Pancreas (tissue), 10 donors: Measurements from ENCODE around the gene SPINK5. TPM values are rescaled to one million over a fixed set of nuclear protein-coding genes. Genes with fewer than 3 reads are reported as not detected.

Source experiments
- ATAC-seq, 4 donors: fragments of 200-7000 bp; cut with Tn5 transposase; one replicate each; pipeline versions ENCODE4 v1.8.0 to v1.9.1; 2020; ENCODE audit warnings: mild to moderate bottlenecking in 4 of 4, moderate library complexity in 4 of 4
- DNase-seq, 6 donors: peaks; one replicate each; pipeline ENCODE4 v3.0.0-alpha.2; 2020
- FAIRE-seq: peaks from 2 replicates; lab custom pipeline; 2012; peaks lifted over from hg19 to GRCh38; lab: Jason Lieb, UNC
- H3K27ac ChIP-seq, 4 donors: fragments of 200-600 bp; sonication (generic); 1 replicate in 3 of 4; 2 replicates in 1 of 4; pipeline versions ENCODE4 v1.5.0 to v1.8.0; 2020
- H3K27me3 ChIP-seq, 4 donors: fragments of 200-600 bp; one replicate each; pipeline ENCODE4 v1.8.0; 2021
- H3K36me3 ChIP-seq, 3 donors: fragments of 200-600 bp; sonication (generic) in 1 of 3; one replicate each; pipeline versions ENCODE4 v1.5.0 to v1.8.0; 2020 to 2021
- H3K4me1 ChIP-seq, 3 donors: fragments of 200-600 bp; one replicate each; pipeline ENCODE4 v1.8.0; 2021
- H3K4me3 ChIP-seq, 4 donors: fragments of 200-600 bp; sonication (generic) in 2 of 4; one replicate each; pipeline versions ENCODE4 v1.5.0 to v1.8.0; 2020 to 2021
- H3K9me3 ChIP-seq, 4 donors: fragments of 200-600 bp; one replicate each; pipeline ENCODE4 v1.8.0; 2021
- CTCF ChIP-seq, 4 donors: fragments of 200-600 bp; sonication (generic) in 3 of 4; IDR thresholded peaks; one replicate each; pipeline versions ENCODE4 v1.5.0 to v1.8.0; 2021; ENCODE audit warnings: antibody characterized with exemption in 4 of 4
- WGBS, 2 donors: extraction: QIAGEN DNeasy Blood & Tissue Kit; methylation state at CpG; one replicate each; pipeline ENCODE4 v1.1.7; 2013; 5-methylcytosine and 5-hydroxymethylcytosine counted together
- intact Hi-C, 3 donors: fragments of 100-400 bp; cut with DNase I; formaldehyde crosslinking; loops; one replicate each; pipeline versions ENCODE4 v1.11.1 to v1.14.2; 2022
- polyA plus RNA-seq, 2 donors: library from polyadenylated mRNA; stranded (reverse); fragments of 200-250 nt; gene quantifications; one replicate each; pipeline ENCODE4 v1.2.3, GENCODE V29; 2013
- total RNA-seq, 6 donors: library from RNA; stranded (reverse); fragmentation: NEBNext Ultra II Directional in 4 of 6; extraction: Animal tissue kit (Norgen Biotek cat#: 25700) in 4 of 6; gene quantifications; one replicate each; pipeline versions ENCODE4 v1.2.1 to v1.2.4, GENCODE V29; 2021 to 2023
- donor health status: healthy with polysubstance abuse.
- donor health status: DM: no; HTN: no; CAD: no; lungs with moderate emphysema.
- donor health status: DM: no; HTN: no; CAD: no.
- donor health status: control.
- donor health status: control.
- donor health status: Bipolar disorder and iron deficiency.
- donor health status: DM: yes; HTN: yes; CAD: no.
- donor health status: DM: no; HTN: no; CAD: no.
- donor health status: DM: no; HTN: no; CAD: no.
- donor health status: DM: yes; HTN: yes; CAD: no.

Gene SPINK5
- total and polyA plus RNA-seq, 8 donors: 0.17 to 0.31 (median 0.23) TPM; not detected in 2

DNA sequence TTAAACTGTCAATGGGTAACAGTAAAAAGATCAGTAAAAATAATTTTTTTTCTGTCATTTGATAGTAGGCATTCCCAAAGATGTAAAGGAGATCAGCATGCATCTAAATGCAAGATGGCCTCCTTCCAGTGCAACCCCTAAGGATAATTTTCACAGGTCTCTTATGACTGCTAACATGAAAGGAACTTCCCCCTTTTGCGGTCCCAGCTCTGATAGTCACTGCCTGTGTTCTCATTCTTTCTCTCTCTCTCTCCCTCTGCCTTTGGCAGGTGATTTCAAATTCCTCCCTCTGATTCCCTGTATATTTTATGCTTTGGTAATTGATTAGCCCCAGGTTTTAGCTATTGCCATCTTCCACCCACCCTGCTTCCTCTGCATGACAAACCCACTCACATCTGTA, 113.4 kb downstream of the SPINK5 start:
- H3K4me3 ChIP-seq: no peak overlapping the region
- H3K27ac ChIP-seq: no peak overlapping the region
- no peaks in the 10 kb centered on the region for H3K4me1 ChIP-seq
- intact Hi-C loops: loop anchor here in 1 of 3 donors (10.0 kb wide), 1 partner anchor 558 kb away; no protein-coding TSS in a partner anchor
- FAIRE-seq (no peak), ATAC-seq (no peak), DNase-seq (no peak)
- TF ChIP-seq CTCF (IDR thresholded peaks at IDR 0.05): no peak
- no peaks in the 10 kb centered on the region for H3K27me3 ChIP-seq
- H3K36me3 ChIP-seq: no peaks in the 10 kb centered on the region
- H3K9me3 ChIP-seq: no peaks in the 10 kb centered on the region
- 75 to 83% methylated on average over 1 of the region's 1 CpG for WGBS, 2 donors

GRCh38 chr5:148179234-148179824, 115.5 kb downstream of the SPINK5 start:
- Histone ChIP-seq H3K27me3 (no peaks in the 10 kb centered on the region), H3K36me3 (no peaks in the 10 kb centered on the region), H3K27ac (no peak overlapping the region), H3K4me1 (no peaks in the 10 kb centered on the region), H3K9me3 (no peaks in the 10 kb centered on the region), H3K4me3 (no peak overlapping the region)
- 31 to 33% methylated on average over 3 of the region's 3 CpGs for WGBS, 2 donors
- peak; percentile 17 to 55 (median 46) for TF ChIP-seq CTCF (IDR thresholded peaks at IDR 0.05)
- FAIRE-seq (peak; percentile 96), ATAC-seq (peak in 3 of 4 donors; percentile 81 to 87 (median 82)), DNase-seq (no peak)
- intact Hi-C loops: loop anchor here in 1 of 3 donors (10.0 kb wide), 1 partner anchor 555 kb away; no protein-coding TSS in a partner anchor

GRCh38 chr5:148186248-148187003, 122.6 kb downstream of the SPINK5 start:
- TF ChIP-seq CTCF (IDR thresholded peaks at IDR 0.05): no peak
- FAIRE-seq (no peak), DNase-seq (no peak), ATAC-seq (peak in 2 of 4 donors; percentile 75 to 81)
- H3K9me3 ChIP-seq: no peaks in the 10 kb centered on the region
- no peaks in the 10 kb centered on the region for H3K36me3 ChIP-seq
- no peak overlapping the region for H3K27ac ChIP-seq
- intact Hi-C loops: no loop called here
- 75 to 76% methylated on average over 3 of the region's 3 CpGs for WGBS, 2 donors
- H3K27me3 ChIP-seq: no peaks in the 10 kb centered on the region
- H3K4me1 ChIP-seq: no peaks in the 10 kb centered on the region
- no peak overlapping the region for H3K4me3 ChIP-seq

Other genes starting within 250 kb of the SPINK5 start
- over 10,000 TPM; 18,043 to 26,066 (median 20,523) TPM for gene SPINK1, start 232.3 kb upstream of the SPINK5 start, total RNA-seq
- gene SPINK1, start 232.3 kb upstream of the SPINK5 start, polyA plus RNA-seq: over 10,000 TPM in 1 of 2 donors, 1,000 to 10,000 TPM in 1; 5,539 to 23,743 TPM
- under 1 TPM in 2 of 6 donors, not detected in 4; 0.24 to 0.76 TPM for gene SCGB3A2, start 185.3 kb upstream of the SPINK5 start, total RNA-seq
- not detected for gene SCGB3A2, start 185.3 kb upstream of the SPINK5 start, polyA plus RNA-seq
- gene C5orf46, start 157.4 kb upstream of the SPINK5 start, total RNA-seq: 1 to 10 TPM in 1 of 6 donors, under 1 TPM in 1, not detected in 4; 0.47 to 2.3 TPM
- 1 to 10 TPM in 1 of 2 donors, not detected in 1; 1.8 TPM for gene C5orf46, start 157.4 kb upstream of the SPINK5 start, polyA plus RNA-seq
- gene SPINK14, start 104.6 kb downstream of the SPINK5 start, total RNA-seq: not detected
- gene SPINK14, start 104.6 kb downstream of the SPINK5 start, polyA plus RNA-seq: not detected
- not detected for gene SPINK6, start 139.1 kb downstream of the SPINK5 start, total RNA-seq
- not detected for gene SPINK6, start 139.1 kb downstream of the SPINK5 start, polyA plus RNA-seq
- gene MARCOL, start 174.5 kb downstream of the SPINK5 start, total RNA-seq: not detected
- not detected for gene MARCOL, start 174.5 kb downstream of the SPINK5 start, polyA plus RNA-seq
- not detected for gene SPINK13, start 204.8 kb downstream of the SPINK5 start, total RNA-seq
- not detected for gene SPINK13, start 204.8 kb downstream of the SPINK5 start, polyA plus RNA-seq
- not detected for gene SPINK7, start 248.4 kb downstream of the SPINK5 start, total RNA-seq
- not detected for gene SPINK7, start 248.4 kb downstream of the SPINK5 start, polyA plus RNA-seq